Esophagus squamous epithelium (tissue), 5 donors: ENCODE results near the gene TMEM38A. TPM values are rescaled to one million over a fixed set of nuclear protein-coding genes. Genes with fewer than 3 reads are reported as not detected.
A peak's percentile ranks its signal among the peaks of the same experiment; 100 is the strongest.

Experiments used
- DNase-seq: peaks from one replicate; lab custom pipeline; 2025; lab: John Stamatoyannopoulos, UW
- H3K27ac ChIP-seq, 4 donors: fragments of 200-600 bp; sonication (generic); one replicate each; pipeline ENCODE4 v1.5.1; 2016 to 2019; ENCODE audit warnings: mild to moderate bottlenecking in 1 of 4
- H3K27me3 ChIP-seq, 4 donors: fragments of 200-600 bp; sonication (generic); 1 replicate in 3 of 4; 2 replicates in 1 of 4; pipeline versions ENCODE4 v1.5.1 to v1.6.0; 2017 to 2021; ENCODE audit warnings: antibody characterized with exemption in 1 of 4
- H3K36me3 ChIP-seq, 3 donors: fragments of 200-600 bp; sonication (generic); one replicate each; pipeline ENCODE4 v1.5.1; 2016 to 2019
- H3K4me1 ChIP-seq, 3 donors: fragments of 200-600 bp; sonication (generic); one replicate each; pipeline ENCODE4 v1.5.1; 2017 to 2019
- H3K4me3 ChIP-seq, 4 donors: fragments of 200-600 bp; sonication (generic); 1 replicate in 3 of 4; 2 replicates in 1 of 4; pipeline ENCODE4 v1.5.1; 2016 to 2019; ENCODE audit warnings: mild to moderate bottlenecking in 2 of 4, moderate library complexity in 1 of 4
- H3K9me3 ChIP-seq, 3 donors: fragments of 200-600 bp; sonication (generic); one replicate each; pipeline ENCODE4 v1.5.1; 2016 to 2019
- POLR2A ChIP-seq, 4 donors: fragments of 450-650 bp; IDR thresholded peaks; one replicate each; pipeline ENCODE4 v1.6.1; 2017; ENCODE audit warnings: antibody characterized with exemption in 4 of 4, mild to moderate bottlenecking in 4 of 4, moderate library complexity in 3 of 4
- WGBS, 2 donors: methylation state at CpG; one replicate each; pipeline ENCODE4 v1.1.5; 2018; 5-methylcytosine and 5-hydroxymethylcytosine counted together
- intact Hi-C: fragments of 100-400 bp; cut with DNase I; formaldehyde crosslinking; loops from one replicate; pipeline ENCODE4 v1.15.0; 2022
- total RNA-seq, 4 donors: library from RNA; depleted of rRNA; stranded (reverse); fragments of >200 nt; gene quantifications; one replicate each; pipeline ENCODE4 v1.1.0, GENCODE V29; 2016
- TF ChIP-seq, protein P1 (sequence below), 6 experiments: fragments of 450-650 bp in 4 of 6; fragments of 200-600 bp in 2 of 6; sonication (generic) in 2 of 6; IDR thresholded peaks; one replicate each; pipeline ENCODE4 v1.5.1; 2016 to 2019; ENCODE audit warnings: antibody characterized with exemption in 6 of 6, mild to moderate bottlenecking in 4 of 6, moderate library complexity in 4 of 6
- donor health status: DM: yes; HTN: yes; CAD: no.

The TMEM38A gene
- total RNA-seq, 4 donors from 2014 or later, result 2.0 to 5.6 (median 2.7) TPM

DNA sequence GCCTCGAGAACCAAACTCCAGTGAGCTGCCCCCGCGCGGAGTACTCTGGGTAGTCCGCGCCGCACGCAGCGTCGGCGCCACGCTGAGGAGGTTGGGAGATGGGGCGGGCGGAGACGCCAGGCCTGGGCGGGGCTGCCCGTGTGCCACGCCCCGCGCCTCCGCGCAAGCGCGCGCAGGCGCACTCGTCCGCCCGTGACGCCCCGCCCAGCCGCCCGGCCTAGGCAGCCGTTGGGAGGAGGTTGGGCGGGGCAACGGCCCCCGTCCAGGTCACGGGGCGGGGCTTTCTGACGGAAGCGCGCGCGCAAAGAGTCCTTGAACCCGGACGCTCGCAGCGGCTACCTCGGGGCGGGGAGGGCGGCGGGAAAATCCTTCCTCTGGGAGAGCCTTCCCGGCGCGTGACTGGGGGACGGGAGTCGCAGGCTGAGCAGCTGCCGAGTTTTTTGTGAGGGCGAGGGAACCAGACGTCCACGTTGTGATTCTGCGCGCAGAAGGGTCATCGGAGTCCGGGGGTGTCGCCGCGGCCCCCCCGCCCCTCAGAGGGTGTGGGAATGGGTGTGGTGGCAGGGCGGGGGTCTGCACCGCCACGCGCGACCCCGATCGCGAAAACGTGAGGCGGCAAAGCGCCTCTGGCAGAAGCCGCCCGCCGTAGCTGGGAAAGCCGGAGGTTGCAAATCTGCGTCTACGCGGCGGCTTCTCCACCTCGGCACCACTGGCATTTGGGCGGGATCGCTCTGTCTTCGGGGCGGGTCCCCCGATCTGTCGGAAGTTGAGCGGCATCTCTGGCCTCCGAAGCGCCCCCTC lies 32.6 kb upstream of the TMEM38A start, which contains the start of gene MED26:
MED26 (minus strand) TSS at position 22 of the 801 bp plus-strand sequence. CDS start 261 bp downstream, outside the sequence.
- WGBS, 2 donors, result 0% methylated on average over 5 to 6 of the region's 98 CpGs
- Histone ChIP-seq H3K9me3 (no peaks in the 10 kb centered on the region), H3K27me3 (no peaks in the 10 kb centered on the region), H3K4me1 (peaks cover 19 to 47% (median 19%) of the 10 kb centered on the region in 3 donors), H3K36me3 (peaks cover 0 to 56% (median 0%) of the 10 kb centered on the region in 3 donors), H3K4me3 (peak within 1 kb of the TSS; percentile 97 to 100 (median 98)), H3K27ac (peak within 1 kb of the TSS; percentile 92 to 98 (median 94))
- DNase-seq, result peak; percentile 82
- TF ChIP-seq, protein P1, sequence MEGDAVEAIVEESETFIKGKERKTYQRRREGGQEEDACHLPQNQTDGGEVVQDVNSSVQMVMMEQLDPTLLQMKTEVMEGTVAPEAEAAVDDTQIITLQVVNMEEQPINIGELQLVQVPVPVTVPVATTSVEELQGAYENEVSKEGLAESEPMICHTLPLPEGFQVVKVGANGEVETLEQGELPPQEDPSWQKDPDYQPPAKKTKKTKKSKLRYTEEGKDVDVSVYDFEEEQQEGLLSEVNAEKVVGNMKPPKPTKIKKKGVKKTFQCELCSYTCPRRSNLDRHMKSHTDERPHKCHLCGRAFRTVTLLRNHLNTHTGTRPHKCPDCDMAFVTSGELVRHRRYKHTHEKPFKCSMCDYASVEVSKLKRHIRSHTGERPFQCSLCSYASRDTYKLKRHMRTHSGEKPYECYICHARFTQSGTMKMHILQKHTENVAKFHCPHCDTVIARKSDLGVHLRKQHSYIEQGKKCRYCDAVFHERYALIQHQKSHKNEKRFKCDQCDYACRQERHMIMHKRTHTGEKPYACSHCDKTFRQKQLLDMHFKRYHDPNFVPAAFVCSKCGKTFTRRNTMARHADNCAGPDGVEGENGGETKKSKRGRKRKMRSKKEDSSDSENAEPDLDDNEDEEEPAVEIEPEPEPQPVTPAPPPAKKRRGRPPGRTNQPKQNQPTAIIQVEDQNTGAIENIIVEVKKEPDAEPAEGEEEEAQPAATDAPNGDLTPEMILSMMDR (IDR thresholded peaks at IDR 0.05), result peak in 2 of 6 experiments; percentile 17 to 44
- peak in 3 of 4 donors; percentile 9 to 88 (median 80) for TF ChIP-seq POLR2A (IDR thresholded peaks at IDR 0.05)
- intact Hi-C loops, result loop anchor here (10.0 kb wide), 1 partner anchor 54 kb away; the partner anchor contains the start of gene SLC35E1

DNA sequence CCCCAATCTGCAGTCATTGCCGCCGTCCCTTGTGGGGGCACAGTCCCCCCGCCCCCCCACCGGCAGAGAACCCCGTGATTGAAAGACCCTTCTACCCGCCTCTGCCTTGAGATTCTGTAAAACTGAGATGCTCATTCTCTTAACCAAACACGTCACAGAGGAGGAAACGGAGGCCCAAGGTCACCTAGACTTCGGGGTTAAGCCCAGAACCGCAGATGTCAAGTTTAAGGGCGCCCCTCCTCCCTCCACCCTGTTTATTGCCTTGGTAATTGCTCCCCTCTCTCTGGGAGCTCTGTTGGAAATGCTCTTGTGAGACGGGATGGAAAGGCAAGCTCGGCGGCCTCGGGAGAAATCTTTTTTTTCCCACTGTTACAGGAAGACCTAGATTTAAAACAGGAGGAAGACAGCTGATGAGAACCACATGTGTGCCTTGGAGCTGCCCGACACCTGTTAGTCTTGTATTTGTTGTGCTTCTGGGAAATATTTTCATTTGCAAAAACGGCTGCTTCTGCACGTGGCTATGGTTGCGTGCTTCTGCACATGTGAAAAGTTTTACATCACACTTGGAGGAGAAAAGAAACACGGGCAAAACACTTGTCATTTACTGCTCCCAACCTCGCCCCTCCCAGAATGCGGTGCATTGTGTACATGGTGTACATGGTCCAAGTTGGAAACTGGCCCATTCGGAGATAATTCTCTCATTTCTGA lies 31.8 kb upstream of the TMEM38A start:
- TF ChIP-seq, protein P1 (IDR thresholded peaks at IDR 0.05), result no peak
- TF ChIP-seq POLR2A (IDR thresholded peaks at IDR 0.05), result no peak
- no peak for DNase-seq
- Histone ChIP-seq H3K4me1 (peaks cover 19 to 44% (median 19%) of the 10 kb centered on the region in 3 donors), H3K27me3 (no peaks in the 10 kb centered on the region), H3K36me3 (peaks cover 0 to 56% (median 0%) of the 10 kb centered on the region in 3 donors), H3K9me3 (no peaks in the 10 kb centered on the region), H3K27ac (peak overlapping the region; percentile 92 to 98 (median 94)), H3K4me3 (peak overlapping the region; percentile 97 to 100 (median 98))
- intact Hi-C loops, result loop anchor here (10.0 kb wide), 1 partner anchor 54 kb away; the partner anchor contains the start of gene SLC35E1
- WGBS, 2 donors, result 8% methylated on average over 9 to 15 of the region's 23 CpGs

DNA sequence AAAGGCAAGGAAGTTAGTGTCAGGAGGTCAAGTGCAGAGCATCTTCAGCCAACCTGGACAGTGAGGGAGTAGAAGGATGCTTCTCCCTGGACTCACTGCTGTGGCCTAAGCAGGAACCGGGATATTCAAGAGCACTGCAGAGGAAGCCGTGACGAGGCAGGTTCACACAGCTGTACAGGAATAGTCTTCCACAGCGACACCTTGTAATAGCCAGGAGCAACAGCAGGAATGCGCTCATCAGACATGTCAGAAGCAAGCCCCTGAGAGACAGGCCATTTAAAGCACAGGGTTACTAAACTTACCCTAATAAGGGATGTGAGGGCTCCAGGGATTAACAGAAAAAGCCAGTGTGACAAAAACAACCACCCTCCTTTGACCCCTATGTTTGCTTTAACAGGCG lies 29.5 kb upstream of the TMEM38A start:
- no peak overlapping the region for H3K27ac ChIP-seq
- H3K27me3 ChIP-seq, result no peaks in the 10 kb centered on the region
- no peak overlapping the region for H3K4me3 ChIP-seq
- peaks cover 12 to 22% (median 17%) of the 10 kb centered on the region in 3 donors for H3K4me1 ChIP-seq
- TF ChIP-seq POLR2A (IDR thresholded peaks at IDR 0.05), result no peak
- TF ChIP-seq, protein P1 (IDR thresholded peaks at IDR 0.05), result no peak
- no peaks in the 10 kb centered on the region for H3K9me3 ChIP-seq
- WGBS, 2 donors, result 75 to 85% methylated on average over 6 of the region's 6 CpGs
- DNase-seq, result no peak
- H3K36me3 ChIP-seq, result peaks cover 0 to 63% (median 3%) of the 10 kb centered on the region in 3 donors
- intact Hi-C loops, result no loop called here

DNA sequence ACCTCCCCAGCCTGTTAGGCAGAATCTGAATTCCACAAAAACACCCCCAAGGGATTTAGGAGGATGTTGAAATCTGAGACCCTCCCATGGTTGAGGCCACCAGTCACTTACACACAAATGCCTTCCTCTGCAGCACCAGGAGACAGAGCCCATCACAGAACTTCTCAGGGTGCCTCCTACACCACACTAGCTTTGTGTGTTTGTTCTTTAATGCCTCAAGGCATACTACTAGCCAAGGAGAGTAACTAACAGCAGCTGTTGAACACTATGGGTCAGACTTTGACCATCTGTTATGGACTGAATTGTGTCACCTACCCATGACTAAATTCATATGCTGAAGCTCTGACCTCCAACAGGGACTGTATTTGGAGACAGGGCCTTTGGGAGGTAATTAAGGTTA lies 23.4 kb upstream of the TMEM38A start:
- H3K4me1 ChIP-seq, result no peaks in the 10 kb centered on the region
- TF ChIP-seq, protein P1 (IDR thresholded peaks at IDR 0.05), result no peak
- no peak for TF ChIP-seq POLR2A (IDR thresholded peaks at IDR 0.05)
- H3K27ac ChIP-seq, result no peak overlapping the region
- no peak overlapping the region for H3K4me3 ChIP-seq
- DNase-seq, result no peak
- peaks cover 12 to 100% (median 19%) of the 10 kb centered on the region in 3 donors for H3K36me3 ChIP-seq
- intact Hi-C loops, result no loop called here
- H3K27me3 ChIP-seq, result no peaks in the 10 kb centered on the region
- H3K9me3 ChIP-seq, result no peaks in the 10 kb centered on the region
